VCaP (cell line): ENCODE results near the gene ANKLE2.

Experiments used
- H3K27ac ChIP-seq: fragments of 450-650 bp; 2 replicates; pipeline ENCODE4 v1.5.1; 2017
- TF ChIP-seq, protein P1 (sequence below): fragments of 450-650 bp; conservative IDR thresholded peaks from 2 replicates; pipeline ENCODE4 v1.5.1; 2017; ENCODE audit warnings: mild to moderate bottlenecking, moderate library complexity

The ANKLE2 gene

GRCh38 chr12:132690112-132690511 is 71.5 kb downstream of the ANKLE2 start:
- TF ChIP-seq, protein P1, sequence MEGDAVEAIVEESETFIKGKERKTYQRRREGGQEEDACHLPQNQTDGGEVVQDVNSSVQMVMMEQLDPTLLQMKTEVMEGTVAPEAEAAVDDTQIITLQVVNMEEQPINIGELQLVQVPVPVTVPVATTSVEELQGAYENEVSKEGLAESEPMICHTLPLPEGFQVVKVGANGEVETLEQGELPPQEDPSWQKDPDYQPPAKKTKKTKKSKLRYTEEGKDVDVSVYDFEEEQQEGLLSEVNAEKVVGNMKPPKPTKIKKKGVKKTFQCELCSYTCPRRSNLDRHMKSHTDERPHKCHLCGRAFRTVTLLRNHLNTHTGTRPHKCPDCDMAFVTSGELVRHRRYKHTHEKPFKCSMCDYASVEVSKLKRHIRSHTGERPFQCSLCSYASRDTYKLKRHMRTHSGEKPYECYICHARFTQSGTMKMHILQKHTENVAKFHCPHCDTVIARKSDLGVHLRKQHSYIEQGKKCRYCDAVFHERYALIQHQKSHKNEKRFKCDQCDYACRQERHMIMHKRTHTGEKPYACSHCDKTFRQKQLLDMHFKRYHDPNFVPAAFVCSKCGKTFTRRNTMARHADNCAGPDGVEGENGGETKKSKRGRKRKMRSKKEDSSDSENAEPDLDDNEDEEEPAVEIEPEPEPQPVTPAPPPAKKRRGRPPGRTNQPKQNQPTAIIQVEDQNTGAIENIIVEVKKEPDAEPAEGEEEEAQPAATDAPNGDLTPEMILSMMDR = no peak

DNA sequence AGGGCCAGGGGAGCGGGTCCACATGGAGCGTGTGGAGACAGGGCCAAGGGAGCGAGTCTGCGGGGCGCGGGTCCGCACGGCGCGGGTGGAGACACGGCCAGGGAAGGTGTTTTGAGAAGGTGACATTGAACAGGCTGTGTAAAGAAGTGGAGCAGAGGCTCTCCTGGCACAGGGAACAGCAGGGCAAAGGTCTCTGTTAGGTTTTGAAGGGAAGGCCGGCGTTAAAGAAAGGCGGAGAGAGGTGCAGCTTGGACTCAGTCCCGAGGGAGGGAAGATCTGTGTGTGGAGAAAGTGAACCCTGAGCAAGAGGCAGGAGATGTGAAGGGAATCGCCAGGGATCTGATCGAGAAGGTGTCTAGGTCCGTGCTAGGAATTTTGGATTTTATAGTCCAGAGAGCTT is 72.4 kb downstream of the ANKLE2 start:
- H3K27ac ChIP-seq = peak overlapping the region; percentile 74
- TF ChIP-seq, protein P1 = no peak

More at GRCh38 chr12:132690112-132690511, 71.5 kb downstream of the ANKLE2 start:
- H3K27ac ChIP-seq = peak overlapping the region; percentile 74

DNA sequence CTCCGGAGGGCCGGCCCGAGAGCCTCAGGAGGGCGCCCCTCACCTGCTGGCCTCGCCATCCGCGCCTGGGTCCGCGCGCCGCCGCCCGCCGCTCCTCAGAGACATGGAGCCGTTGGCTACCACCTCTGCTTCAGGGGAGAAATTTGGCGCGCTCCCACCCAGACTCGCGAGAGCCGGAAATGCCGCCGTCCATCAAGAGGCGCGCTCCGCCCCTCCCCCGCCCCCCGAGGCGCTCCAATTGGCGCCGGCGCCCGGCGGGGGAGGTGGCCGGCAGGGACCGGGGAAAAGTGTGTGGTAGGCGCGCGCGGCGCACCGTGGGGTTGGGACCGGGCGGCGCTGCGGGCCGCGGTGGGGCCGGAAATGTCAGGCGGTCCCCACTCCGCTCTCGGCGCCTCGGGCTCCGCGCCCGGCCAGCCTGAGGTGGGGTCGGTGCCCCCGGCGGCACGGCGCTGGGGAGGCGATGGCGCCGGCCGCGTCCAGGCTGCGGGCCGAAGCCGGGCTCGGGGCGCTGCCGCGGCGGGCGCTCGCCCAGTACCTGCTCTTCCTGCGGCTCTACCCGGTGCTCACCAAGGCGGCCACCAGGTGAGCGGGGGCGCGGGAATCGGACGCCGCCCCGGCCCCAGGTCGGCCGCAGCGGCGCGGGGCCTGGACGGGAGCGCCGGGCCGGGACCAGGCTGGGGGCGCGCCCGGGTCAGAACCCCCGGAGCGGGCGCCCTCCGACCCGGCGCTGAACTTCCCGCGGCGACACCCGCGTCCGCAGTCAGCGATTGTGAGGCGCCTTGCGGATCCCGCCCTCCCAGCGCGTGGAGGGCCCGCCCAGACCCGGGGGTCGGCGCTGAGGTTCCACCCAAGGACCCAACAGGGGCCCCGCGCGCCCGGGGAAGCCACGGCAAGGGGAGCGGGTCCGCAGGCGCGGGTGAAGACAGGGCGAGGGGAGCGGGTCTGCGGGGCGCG is 74.1 kb downstream of the ANKLE2 start, which contains the start of the genes POLE and PXMP2:
TSS of gene POLE (minus strand) at position 132 of the 954 bp plus-strand sequence. CDS start at position 105, 27 bp downstream.
TSS of gene PXMP2 (plus strand) at position 377 of the 954 bp plus-strand sequence. CDS start at position 461, 84 bp downstream.
- TF ChIP-seq, protein P1 = peak; percentile 20
- H3K27ac ChIP-seq = peak within 1 kb of the TSS; percentile 90

GRCh38 chr12:132686825-132687210 is 74.8 kb downstream of the ANKLE2 start:
- TF ChIP-seq, protein P1 = no peak
- peak overlapping the region; percentile 90 for H3K27ac ChIP-seq

GRCh38 chr12:132685400-132685799 is 76.2 kb downstream of the ANKLE2 start:
- TF ChIP-seq, protein P1 = no peak
- H3K27ac ChIP-seq = no peak overlapping the region

DNA sequence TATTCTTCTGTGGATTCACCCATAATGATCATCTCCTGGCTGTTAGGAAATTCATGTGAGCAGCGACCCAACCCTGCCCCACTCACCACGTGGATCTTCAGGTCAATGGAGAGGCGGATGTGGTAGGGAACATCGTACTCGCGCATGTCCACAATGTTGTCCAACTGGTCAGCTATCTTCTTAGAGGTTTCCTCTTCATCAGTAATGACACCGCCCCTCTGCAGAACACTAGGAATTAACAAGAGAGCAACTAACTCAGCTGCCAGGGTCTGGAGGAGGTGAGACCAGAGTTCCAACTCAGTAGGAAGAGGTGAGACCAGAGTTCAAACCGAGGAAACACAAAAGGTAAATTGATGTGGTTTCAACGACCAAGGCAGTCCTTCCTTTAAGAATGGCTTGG is 84.1 kb downstream of the ANKLE2 start:
- TF ChIP-seq, protein P1 = no peak

GRCh38 chr12:132675757-132676432 is 85.7 kb downstream of the ANKLE2 start:
- no peak overlapping the region for H3K27ac ChIP-seq
- TF ChIP-seq, protein P1 = no peak

More for the DNA sequence above, 84.1 kb downstream of the ANKLE2 start:
- no peak overlapping the region for H3K27ac ChIP-seq
